Measurements from ENCODE around the gene NTPCR.

The NTPCR gene

DNA sequence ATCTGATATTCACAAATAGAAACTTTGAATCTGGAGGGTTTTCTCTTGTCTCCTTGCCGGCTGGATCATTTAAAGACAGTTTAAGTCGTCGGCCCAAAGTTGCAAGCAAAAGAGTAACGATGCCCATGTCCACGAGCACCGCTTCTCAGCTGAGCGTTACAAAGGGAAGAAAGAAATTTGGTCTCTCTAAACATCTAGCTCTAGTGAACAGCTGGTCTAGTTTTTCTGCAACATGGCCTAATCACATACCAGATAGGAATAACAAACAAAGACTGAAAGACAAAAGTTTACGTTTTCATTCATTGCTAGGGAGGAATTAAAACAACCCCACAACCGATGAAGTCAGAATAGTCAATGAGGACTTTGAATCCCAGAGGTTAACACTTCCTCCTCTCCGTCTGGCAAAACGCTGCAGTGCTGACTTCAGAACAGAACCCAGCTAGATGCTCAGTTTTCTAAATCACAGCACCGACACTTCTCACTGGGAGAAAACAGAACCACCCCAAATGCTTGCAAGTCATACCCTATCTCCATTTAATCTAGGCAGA lies 69.4 kb downstream of the NTPCR start:
- no peak overlapping the region for H3K27ac ChIP-seq (ENCODE audit: low read depth, low read length)
- no peaks in the 10 kb centered on the region for H3K9me3 ChIP-seq (ENCODE audit: control insufficient read depth in 5 of 5, low read length in 5 of 5)
- peaks cover 0 to 6% (median 0%) of the 10 kb centered on the region in 5 donors for H3K27me3 ChIP-seq (ENCODE audit: control insufficient read depth in 5 of 5, insufficient read depth in 4 of 5, low read length in 5 of 5)
- H3K4me3 ChIP-seq (ENCODE audit: low read depth in 1 of 5, low read length in 5 of 5): no peak overlapping the region
- H3K9ac ChIP-seq (ENCODE audit: low read length in 5 of 5): no peak overlapping the region
- H3K36me3 ChIP-seq (ENCODE audit: control insufficient read depth in 5 of 5, insufficient read depth in 5 of 5, low read length in 5 of 5): no peaks in the 10 kb centered on the region
- peaks cover 2 to 11% (median 6%) of the 10 kb centered on the region in 5 donors for H3K4me1 ChIP-seq (ENCODE audit: control insufficient read depth in 5 of 5, insufficient read depth in 5 of 5, low read length in 5 of 5)

DNA sequence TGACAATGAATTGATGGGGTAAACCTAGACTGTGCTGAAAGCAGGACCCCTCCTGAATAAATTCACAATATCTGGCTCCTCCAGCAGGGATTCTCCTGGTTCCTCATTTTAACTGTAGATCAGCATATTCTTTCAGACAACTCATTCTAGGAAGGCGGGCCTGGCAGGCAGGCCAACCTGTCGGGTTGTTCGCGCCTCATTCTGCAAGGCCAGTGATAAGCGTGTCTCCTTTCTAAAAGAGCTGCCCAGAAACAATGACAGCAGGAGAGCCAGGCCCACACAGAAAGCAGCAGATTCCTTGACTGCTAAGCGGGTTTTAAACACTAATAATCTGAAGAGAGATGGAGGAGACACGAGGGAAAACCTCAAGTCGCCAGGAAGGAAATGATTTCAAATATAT lies 70.0 kb downstream of the NTPCR start:
- Histone ChIP-seq H3K9me3 (ENCODE audit: control insufficient read depth in 5 of 5, low read length in 5 of 5) (no peaks in the 10 kb centered on the region), H3K27ac (ENCODE audit: low read depth, low read length) (no peak overlapping the region), H3K9ac (ENCODE audit: low read length in 5 of 5) (no peak overlapping the region), H3K27me3 (ENCODE audit: control insufficient read depth in 5 of 5, insufficient read depth in 4 of 5, low read length in 5 of 5) (peaks cover 0 to 6% (median 0%) of the 10 kb centered on the region in 5 donors), H3K4me3 (ENCODE audit: low read depth in 1 of 5, low read length in 5 of 5) (no peak overlapping the region), H3K36me3 (ENCODE audit: control insufficient read depth in 5 of 5, insufficient read depth in 5 of 5, low read length in 5 of 5) (no peaks in the 10 kb centered on the region), H3K4me1 (ENCODE audit: control insufficient read depth in 5 of 5, insufficient read depth in 5 of 5, low read length in 5 of 5) (peaks cover 2 to 11% (median 6%) of the 10 kb centered on the region in 5 donors)

DNA sequence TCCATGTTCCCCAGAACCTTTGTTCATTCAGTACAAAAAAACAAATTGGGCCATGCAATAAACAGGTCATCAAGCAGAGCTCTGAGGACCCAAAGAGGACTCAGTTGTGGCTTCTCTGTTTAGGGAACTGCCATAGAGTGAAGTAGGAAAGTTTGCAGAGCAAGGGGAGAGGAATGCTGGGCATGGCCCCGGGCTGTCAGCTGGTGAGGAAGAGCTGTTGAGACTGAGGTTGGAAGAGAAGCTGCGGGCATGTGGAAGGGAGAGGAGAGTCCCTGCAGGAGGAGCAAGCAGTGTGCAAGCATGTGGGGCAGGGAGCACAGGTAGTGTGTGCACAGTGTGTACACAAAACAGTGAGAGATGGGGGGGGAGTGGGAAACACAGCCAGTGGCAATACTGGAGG lies 71.8 kb downstream of the NTPCR start:
- H3K4me1 ChIP-seq (ENCODE audit: control insufficient read depth in 5 of 5, insufficient read depth in 5 of 5, low read length in 5 of 5): peaks cover 2 to 11% (median 6%) of the 10 kb centered on the region in 5 donors
- no peak overlapping the region for H3K4me3 ChIP-seq (ENCODE audit: low read depth in 1 of 5, low read length in 5 of 5)
- H3K27me3 ChIP-seq (ENCODE audit: control insufficient read depth in 5 of 5, insufficient read depth in 4 of 5, low read length in 5 of 5): peaks cover 0 to 6% (median 0%) of the 10 kb centered on the region in 5 donors
- H3K9ac ChIP-seq (ENCODE audit: low read length in 5 of 5): no peak overlapping the region
- no peaks in the 10 kb centered on the region for H3K9me3 ChIP-seq (ENCODE audit: control insufficient read depth in 5 of 5, low read length in 5 of 5)
- H3K27ac ChIP-seq (ENCODE audit: low read depth, low read length): no peak overlapping the region
- no peaks in the 10 kb centered on the region for H3K36me3 ChIP-seq (ENCODE audit: control insufficient read depth in 5 of 5, insufficient read depth in 5 of 5, low read length in 5 of 5)

DNA sequence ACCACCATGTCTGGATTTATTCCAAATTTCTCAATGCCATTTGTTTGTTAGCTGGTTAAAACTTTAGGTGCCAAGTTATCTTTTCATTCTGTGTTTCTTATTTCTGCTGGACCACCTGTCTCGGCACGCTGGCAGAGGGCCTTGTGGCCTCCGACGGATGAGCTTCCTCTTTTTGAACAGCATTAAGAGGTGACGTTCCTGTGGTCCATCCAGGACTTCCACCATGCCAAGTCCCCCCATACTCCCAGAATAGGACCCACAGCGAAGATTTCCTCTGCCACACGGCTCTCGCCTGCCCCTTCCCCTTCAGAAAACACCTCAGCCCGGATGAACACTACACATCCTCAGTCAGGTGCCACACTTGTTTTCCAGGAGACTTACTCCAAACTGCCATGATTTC lies 73.8 kb downstream of the NTPCR start:
- H3K4me1 ChIP-seq (ENCODE audit: control insufficient read depth in 5 of 5, insufficient read depth in 5 of 5, low read length in 5 of 5): peaks cover 2 to 11% (median 6%) of the 10 kb centered on the region in 5 donors
- H3K27ac ChIP-seq (ENCODE audit: low read depth, low read length): no peak overlapping the region
- H3K27me3 ChIP-seq (ENCODE audit: control insufficient read depth in 5 of 5, insufficient read depth in 4 of 5, low read length in 5 of 5): peaks cover 0 to 3% (median 0%) of the 10 kb centered on the region in 5 donors
- H3K36me3 ChIP-seq (ENCODE audit: control insufficient read depth in 5 of 5, insufficient read depth in 5 of 5, low read length in 5 of 5): no peaks in the 10 kb centered on the region
- no peak overlapping the region for H3K4me3 ChIP-seq (ENCODE audit: low read depth in 1 of 5, low read length in 5 of 5)
- H3K9ac ChIP-seq (ENCODE audit: low read length in 5 of 5): no peak overlapping the region
- no peaks in the 10 kb centered on the region for H3K9me3 ChIP-seq (ENCODE audit: control insufficient read depth in 5 of 5, low read length in 5 of 5)

DNA sequence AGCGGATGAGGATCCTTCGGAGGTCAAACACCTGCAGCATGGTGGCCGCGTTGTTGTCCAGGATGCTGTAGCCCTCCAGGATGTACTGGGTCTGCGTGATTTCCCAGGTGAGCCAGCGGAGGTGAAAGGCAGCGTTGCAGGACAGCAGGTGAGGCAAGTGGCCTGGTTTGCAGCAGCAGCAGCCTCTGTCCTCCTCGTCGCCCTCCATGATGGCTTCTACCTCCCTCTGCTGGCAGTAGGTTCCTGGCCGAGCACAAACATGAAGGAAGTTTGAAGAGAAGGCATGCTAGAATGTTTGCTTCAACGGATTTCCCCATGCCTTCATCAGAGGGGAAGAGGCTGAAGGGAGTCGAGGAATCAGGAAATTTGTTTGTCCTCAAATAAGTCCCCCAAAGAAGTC lies 74.7 kb downstream of the NTPCR start:
- no peaks in the 10 kb centered on the region for H3K9me3 ChIP-seq (ENCODE audit: control insufficient read depth in 5 of 5, low read length in 5 of 5)
- peaks cover 0 to 2% (median 0%) of the 10 kb centered on the region in 5 donors for H3K27me3 ChIP-seq (ENCODE audit: control insufficient read depth in 5 of 5, insufficient read depth in 4 of 5, low read length in 5 of 5)
- no peaks in the 10 kb centered on the region for H3K36me3 ChIP-seq (ENCODE audit: control insufficient read depth in 5 of 5, insufficient read depth in 5 of 5, low read length in 5 of 5)
- H3K27ac ChIP-seq (ENCODE audit: low read depth, low read length): no peak overlapping the region
- no peak overlapping the region for H3K4me3 ChIP-seq (ENCODE audit: low read depth in 1 of 5, low read length in 5 of 5)
- peaks cover 0 to 9% (median 4%) of the 10 kb centered on the region in 5 donors for H3K4me1 ChIP-seq (ENCODE audit: control insufficient read depth in 5 of 5, insufficient read depth in 5 of 5, low read length in 5 of 5)
- no peak overlapping the region for H3K9ac ChIP-seq (ENCODE audit: low read length in 5 of 5)

DNA sequence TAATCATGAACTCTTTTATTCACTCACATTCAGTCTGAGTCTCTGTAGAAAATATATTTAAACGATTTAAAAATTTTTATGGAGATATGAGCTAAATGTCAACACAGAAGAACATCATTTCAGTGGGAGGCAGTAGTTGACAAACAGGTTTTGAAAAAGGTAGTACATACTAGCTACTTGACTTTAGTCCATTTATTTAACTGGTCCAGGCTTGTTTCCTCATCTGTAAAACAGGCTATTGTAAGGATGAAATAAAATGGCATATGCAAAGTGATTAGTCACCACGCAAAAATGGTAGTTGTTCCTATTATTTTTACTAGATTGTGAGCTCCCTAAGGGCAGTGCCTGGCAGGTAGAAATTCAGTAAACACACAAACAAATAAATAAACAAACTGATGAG lies 75.2 kb downstream of the NTPCR start:
- Histone ChIP-seq H3K27ac (ENCODE audit: low read depth, low read length) (no peak overlapping the region), H3K36me3 (ENCODE audit: control insufficient read depth in 5 of 5, insufficient read depth in 5 of 5, low read length in 5 of 5) (no peaks in the 10 kb centered on the region), H3K4me3 (ENCODE audit: low read depth in 1 of 5, low read length in 5 of 5) (no peak overlapping the region), H3K4me1 (ENCODE audit: control insufficient read depth in 5 of 5, insufficient read depth in 5 of 5, low read length in 5 of 5) (peaks cover 0 to 5% (median 2%) of the 10 kb centered on the region in 5 donors), H3K27me3 (ENCODE audit: control insufficient read depth in 5 of 5, insufficient read depth in 4 of 5, low read length in 5 of 5) (peaks cover 0 to 2% (median 0%) of the 10 kb centered on the region in 5 donors), H3K9me3 (ENCODE audit: control insufficient read depth in 5 of 5, low read length in 5 of 5) (no peaks in the 10 kb centered on the region), H3K9ac (ENCODE audit: low read length in 5 of 5) (no peak overlapping the region)

DNA sequence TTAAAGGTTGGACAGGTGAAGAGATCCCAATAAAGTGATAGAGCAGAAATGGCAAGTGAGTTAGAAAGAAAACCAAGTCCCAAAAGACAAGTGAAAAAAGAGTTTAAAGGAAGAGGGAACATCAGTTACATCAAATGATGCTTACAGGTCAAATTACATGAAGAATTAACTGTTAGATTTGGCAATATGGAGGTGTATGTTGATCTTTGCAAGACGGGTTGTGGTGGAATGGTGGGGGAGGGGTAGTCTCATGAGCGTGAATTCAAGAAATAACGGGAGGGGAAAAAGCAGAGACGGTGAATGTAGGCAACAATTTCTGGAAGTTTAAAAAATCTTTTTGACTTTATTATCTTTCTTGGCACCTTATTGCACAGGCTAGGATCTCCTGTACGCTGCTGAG lies 76.6 kb downstream of the NTPCR start:
- H3K9ac ChIP-seq (ENCODE audit: low read length in 5 of 5): no peak overlapping the region
- H3K4me1 ChIP-seq (ENCODE audit: control insufficient read depth in 5 of 5, insufficient read depth in 5 of 5, low read length in 5 of 5): no peaks in the 10 kb centered on the region
- H3K27me3 ChIP-seq (ENCODE audit: control insufficient read depth in 5 of 5, insufficient read depth in 4 of 5, low read length in 5 of 5): peaks cover 0 to 2% (median 0%) of the 10 kb centered on the region in 5 donors
- H3K9me3 ChIP-seq (ENCODE audit: control insufficient read depth in 5 of 5, low read length in 5 of 5): no peaks in the 10 kb centered on the region
- no peak overlapping the region for H3K4me3 ChIP-seq (ENCODE audit: low read depth in 1 of 5, low read length in 5 of 5)
- H3K36me3 ChIP-seq (ENCODE audit: control insufficient read depth in 5 of 5, insufficient read depth in 5 of 5, low read length in 5 of 5): no peaks in the 10 kb centered on the region
- no peak overlapping the region for H3K27ac ChIP-seq (ENCODE audit: low read depth, low read length)

DNA sequence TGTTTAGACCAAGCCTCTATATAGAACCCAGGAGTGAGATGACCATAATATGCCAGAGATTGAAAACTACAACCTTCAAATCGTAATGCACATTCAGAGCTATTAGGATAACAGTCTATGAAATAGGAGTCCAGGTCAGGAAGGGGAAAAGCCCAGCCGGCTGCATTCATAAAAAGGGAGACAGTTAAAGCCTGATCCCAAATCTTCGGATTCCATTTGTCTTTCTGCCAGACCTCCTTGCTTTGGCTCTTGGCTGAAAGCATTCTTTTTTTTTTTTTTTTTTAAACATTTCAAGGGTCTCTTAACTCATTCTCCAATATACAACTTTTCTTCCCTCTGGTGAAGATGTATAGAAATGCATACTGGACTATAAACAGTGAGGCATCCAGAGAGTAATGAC lies 81.1 kb downstream of the NTPCR start:
- Histone ChIP-seq H3K27ac (ENCODE audit: low read depth, low read length) (no peak overlapping the region), H3K27me3 (ENCODE audit: control insufficient read depth in 5 of 5, insufficient read depth in 4 of 5, low read length in 5 of 5) (peaks cover 0 to 2% (median 0%) of the 10 kb centered on the region in 5 donors), H3K4me3 (ENCODE audit: low read depth in 1 of 5, low read length in 5 of 5) (no peak overlapping the region), H3K4me1 (ENCODE audit: control insufficient read depth in 5 of 5, insufficient read depth in 5 of 5, low read length in 5 of 5) (peaks cover 0 to 15% (median 14%) of the 10 kb centered on the region in 5 donors), H3K9me3 (ENCODE audit: control insufficient read depth in 5 of 5, low read length in 5 of 5) (peaks cover 0 to 4% (median 0%) of the 10 kb centered on the region in 5 donors), H3K9ac (ENCODE audit: low read length in 5 of 5) (no peak overlapping the region), H3K36me3 (ENCODE audit: control insufficient read depth in 5 of 5, insufficient read depth in 5 of 5, low read length in 5 of 5) (no peaks in the 10 kb centered on the region)

DNA sequence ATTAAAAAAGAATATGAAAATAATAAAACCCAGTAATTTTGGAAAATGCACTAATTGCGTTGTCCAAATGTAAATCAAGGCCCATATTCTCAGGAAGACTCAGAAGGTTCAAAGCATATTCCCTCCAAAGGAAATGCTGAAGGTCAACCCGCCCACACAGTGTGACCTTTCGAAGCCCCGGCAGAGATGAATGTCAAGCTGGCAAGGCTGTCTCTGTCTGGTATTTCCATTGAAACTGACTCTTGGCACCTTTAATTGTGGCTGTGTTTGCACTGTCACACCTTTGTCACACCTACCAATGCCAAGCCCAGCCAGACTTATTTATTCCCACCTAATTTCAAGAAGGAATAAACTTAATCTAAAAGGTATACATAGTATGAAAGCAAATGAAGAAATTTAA lies 82.5 kb downstream of the NTPCR start:
- H3K4me3 ChIP-seq (ENCODE audit: low read depth in 1 of 5, low read length in 5 of 5): no peak overlapping the region
- H3K9ac ChIP-seq (ENCODE audit: low read length in 5 of 5): no peak overlapping the region
- no peaks in the 10 kb centered on the region for H3K36me3 ChIP-seq (ENCODE audit: control insufficient read depth in 5 of 5, insufficient read depth in 5 of 5, low read length in 5 of 5)
- H3K9me3 ChIP-seq (ENCODE audit: control insufficient read depth in 5 of 5, low read length in 5 of 5): peaks cover 0 to 4% (median 0%) of the 10 kb centered on the region in 5 donors
- peaks cover 0 to 2% (median 0%) of the 10 kb centered on the region in 5 donors for H3K27me3 ChIP-seq (ENCODE audit: control insufficient read depth in 5 of 5, insufficient read depth in 4 of 5, low read length in 5 of 5)
- H3K27ac ChIP-seq (ENCODE audit: low read depth, low read length): no peak overlapping the region
- H3K4me1 ChIP-seq (ENCODE audit: control insufficient read depth in 5 of 5, insufficient read depth in 5 of 5, low read length in 5 of 5): peaks cover 0 to 15% (median 14%) of the 10 kb centered on the region in 5 donors

DNA sequence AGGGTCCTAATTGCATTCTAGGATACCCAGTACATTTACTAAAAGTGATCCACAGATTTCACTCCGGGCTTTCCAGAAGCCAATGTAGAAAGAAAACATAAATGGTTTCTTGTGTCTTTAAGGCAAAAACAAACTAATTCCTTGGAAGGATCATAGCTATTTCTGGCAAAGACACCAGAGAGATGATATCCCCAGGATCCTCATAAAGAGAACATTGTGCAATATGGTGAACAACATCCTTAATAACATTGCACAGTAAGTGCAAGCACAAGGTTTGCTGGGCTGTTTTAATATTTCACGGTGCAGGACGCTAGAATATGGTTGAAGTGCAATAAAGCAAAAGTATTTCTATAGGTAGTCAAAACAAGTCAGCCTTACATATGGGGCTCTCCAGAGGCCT lies 83.0 kb downstream of the NTPCR start:
- Histone ChIP-seq H3K27ac (ENCODE audit: low read depth, low read length) (no peak overlapping the region), H3K36me3 (ENCODE audit: control insufficient read depth in 5 of 5, insufficient read depth in 5 of 5, low read length in 5 of 5) (no peaks in the 10 kb centered on the region), H3K9me3 (ENCODE audit: control insufficient read depth in 5 of 5, low read length in 5 of 5) (peaks cover 0 to 4% (median 0%) of the 10 kb centered on the region in 5 donors), H3K27me3 (ENCODE audit: control insufficient read depth in 5 of 5, insufficient read depth in 4 of 5, low read length in 5 of 5) (peaks cover 0 to 2% (median 0%) of the 10 kb centered on the region in 5 donors), H3K9ac (ENCODE audit: low read length in 5 of 5) (no peak overlapping the region), H3K4me1 (ENCODE audit: control insufficient read depth in 5 of 5, insufficient read depth in 5 of 5, low read length in 5 of 5) (peaks cover 0 to 15% (median 14%) of the 10 kb centered on the region in 5 donors), H3K4me3 (ENCODE audit: low read depth in 1 of 5, low read length in 5 of 5) (no peak overlapping the region)

All from subcutaneous abdominal adipose tissue (tissue), 5 donors.